HepG2 (cell line): Measurements from ENCODE around the gene NAT9. TPM values are rescaled to one million over a fixed set of nuclear protein-coding genes. Genes with fewer than 3 reads are reported as not detected.

Source experiments
- ARNT ChIP-seq: fragments of 450-650 bp; IDR thresholded peaks from 2 replicates; pipeline ENCODE4 v1.6.1; 2017
- HNF4A ChIP-seq: sonication (generic); formaldehyde crosslinking; IDR thresholded peaks from 2 replicates; pipeline ENCODE4 v1.4.0; 2020; ENCODE audit warnings: missing genetic modification reagents
- IRF2 ChIP-seq: IDR thresholded peaks from 2 replicates; pipeline ENCODE4 v1.6.1; 2018; ENCODE audit warnings: missing genetic modification reagents, missing compliant biosample characterization
- IRX3 ChIP-seq: sonication (generic); formaldehyde crosslinking; IDR thresholded peaks from 2 replicates; pipeline ENCODE4 v1.8.1; 2023; ENCODE audit warnings: mild to moderate bottlenecking, low read depth, missing genetic modification reagents, borderline replicate concordance
- NCOR1 ChIP-seq: fragments of 200-600 bp; sonication (generic); IDR thresholded peaks from 2 replicates; pipeline ENCODE4 v1.7.0; 2017; ENCODE audit warnings: antibody characterized with exemption, low read length, borderline replicate concordance
- NRL ChIP-seq: sonication (generic); formaldehyde crosslinking; IDR thresholded peaks from 2 replicates; pipeline ENCODE4 v1.5.0; 2020; ENCODE audit warnings: missing genetic modification reagents, mild to moderate bottlenecking, moderate library complexity, borderline replicate concordance
- TARDBP ChIP-seq: sonication (generic); formaldehyde crosslinking; IDR thresholded peaks from 2 replicates; pipeline ENCODE4 v1.8.0; 2022; ENCODE audit warnings: mild to moderate bottlenecking, missing genetic modification reagents
- ZBTB20 ChIP-seq: sonication (generic); formaldehyde crosslinking; IDR thresholded peaks from 2 replicates; pipeline ENCODE4 v1.8.1; 2023; ENCODE audit warnings: missing genetic modification reagents, low read depth, mild to moderate bottlenecking, borderline replicate concordance
- ZNF446 ChIP-seq: sonication (generic); formaldehyde crosslinking; IDR thresholded peaks from 2 replicates; pipeline ENCODE4 v1.5.0; 2020; ENCODE audit warnings: mild to moderate bottlenecking, missing genetic modification reagents
- ZNF496 ChIP-seq: sonication (generic); formaldehyde crosslinking; IDR thresholded peaks from 2 replicates; pipeline ENCODE4 v1.8.1; 2023; ENCODE audit warnings: mild to moderate bottlenecking, moderate library complexity, missing genetic modification reagents; ENCODE audit not compliant: insufficient replicate concordance
- ZNF501 ChIP-seq: sonication (generic); formaldehyde crosslinking; IDR thresholded peaks from 2 replicates; pipeline ENCODE4 v1.5.1; 2020; ENCODE audit warnings: mild to moderate bottlenecking, moderate library complexity, missing genetic modification reagents
- polyA plus RNA-seq, 8 experiments: library from polyadenylated mRNA; depleted of rRNA in 3 of 8; stranded (reverse) in 7 of 8; unstranded in 1 of 8; fragments of >200 nt; fragmentation: Illumina TruSeq in 4 of 8; extraction: Trizol in 4 of 8; gene quantifications; 2 replicates each; pipeline versions ENCODE4 v1.2.1 to v1.2.3, GENCODE V29; 2011 to 2016; ENCODE audit warnings: low read depth in 4 of 8, missing spikeins in 1 of 8, mixed read lengths in 1 of 8; ENCODE audit not compliant: insufficient read depth in 1 of 8
- total RNA-seq, 5 experiments: library from RNA; depleted of rRNA; stranded (reverse); fragments of >200 nt; fragmentation: Illumina TruSeq; extraction: Trizol; gene quantifications; 2 replicates each; pipeline ENCODE4 v1.2.3, GENCODE V29; 2016; ENCODE audit warnings: low read depth in 1 of 5
- TF ChIP-seq, protein P1 (sequence below): sonication (generic); formaldehyde crosslinking; IDR thresholded peaks from 2 replicates; pipeline ENCODE4 v1.5.0; 2020; ENCODE audit warnings: mild to moderate bottlenecking, missing genetic modification reagents
- TF ChIP-seq, protein P2 (sequence below): sonication (generic); formaldehyde crosslinking; IDR thresholded peaks from 2 replicates; pipeline ENCODE4 v1.4.0; 2020; ENCODE audit warnings: mild to moderate bottlenecking, missing genetic modification reagents
- TF ChIP-seq, protein P3 (sequence below): sonication (generic); formaldehyde crosslinking; IDR thresholded peaks from 2 replicates; pipeline ENCODE4 v1.4.0; 2020; ENCODE audit warnings: missing genetic modification reagents
- TF ChIP-seq, protein P4 (sequence below): sonication (generic); formaldehyde crosslinking; IDR thresholded peaks from 2 replicates; pipeline ENCODE4 v1.4.0; 2020; ENCODE audit warnings: missing genetic modification reagents
- TF ChIP-seq, protein P5 (sequence below): sonication (generic); formaldehyde crosslinking; IDR thresholded peaks from 2 replicates; pipeline ENCODE4 v1.4.0; 2020; ENCODE audit warnings: mild to moderate bottlenecking, missing genetic modification reagents

The NAT9 gene
- total and polyA plus RNA-seq, 2 of the 13 experiments (the other 11 are each of a cell fraction or from before 2014, with no cell fraction given): 39.7 to 44.2 TPM

DNA sequence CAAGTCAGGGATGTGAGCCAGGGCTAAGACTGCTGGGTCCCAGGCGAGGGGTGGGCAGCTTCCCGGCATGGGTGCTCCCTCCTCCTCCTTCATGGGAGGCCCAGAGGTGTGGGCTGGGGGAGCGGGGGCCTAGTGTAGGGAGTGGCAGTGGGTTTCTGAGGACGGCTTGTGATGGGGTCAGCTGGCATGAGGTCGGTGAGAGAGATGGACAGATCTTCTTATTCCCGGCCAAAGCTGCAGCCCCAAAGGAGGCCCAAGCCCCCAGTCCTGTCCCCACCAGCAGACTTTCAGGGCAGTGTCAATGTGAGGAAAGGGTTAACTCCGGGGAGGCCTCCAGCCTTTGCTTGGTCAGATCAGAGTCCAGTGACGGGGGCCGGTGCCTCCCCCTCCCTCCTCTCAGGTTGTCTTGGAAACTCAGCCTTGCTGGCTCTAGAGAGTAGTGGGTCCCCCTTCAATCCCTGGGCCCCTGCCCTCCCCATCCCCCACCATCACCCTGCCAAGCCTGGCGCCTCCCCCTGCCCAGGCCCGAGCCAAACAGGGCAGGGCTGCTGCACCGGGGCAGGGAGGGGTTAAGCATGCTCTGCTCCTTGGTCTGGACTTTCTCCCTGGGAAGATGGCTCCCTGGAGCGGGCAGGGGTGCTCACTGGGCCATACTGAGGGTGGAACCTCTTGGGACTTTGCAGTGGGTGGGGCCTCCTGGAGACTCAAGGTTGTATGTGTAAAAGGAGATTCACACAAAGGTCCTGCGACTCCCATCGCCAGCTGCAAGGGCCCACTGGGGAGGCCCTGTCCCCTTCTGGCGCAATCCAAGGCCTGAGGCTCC lies 12.4 kb downstream of the NAT9 start (continued):
- TF ChIP-seq, protein P1, sequence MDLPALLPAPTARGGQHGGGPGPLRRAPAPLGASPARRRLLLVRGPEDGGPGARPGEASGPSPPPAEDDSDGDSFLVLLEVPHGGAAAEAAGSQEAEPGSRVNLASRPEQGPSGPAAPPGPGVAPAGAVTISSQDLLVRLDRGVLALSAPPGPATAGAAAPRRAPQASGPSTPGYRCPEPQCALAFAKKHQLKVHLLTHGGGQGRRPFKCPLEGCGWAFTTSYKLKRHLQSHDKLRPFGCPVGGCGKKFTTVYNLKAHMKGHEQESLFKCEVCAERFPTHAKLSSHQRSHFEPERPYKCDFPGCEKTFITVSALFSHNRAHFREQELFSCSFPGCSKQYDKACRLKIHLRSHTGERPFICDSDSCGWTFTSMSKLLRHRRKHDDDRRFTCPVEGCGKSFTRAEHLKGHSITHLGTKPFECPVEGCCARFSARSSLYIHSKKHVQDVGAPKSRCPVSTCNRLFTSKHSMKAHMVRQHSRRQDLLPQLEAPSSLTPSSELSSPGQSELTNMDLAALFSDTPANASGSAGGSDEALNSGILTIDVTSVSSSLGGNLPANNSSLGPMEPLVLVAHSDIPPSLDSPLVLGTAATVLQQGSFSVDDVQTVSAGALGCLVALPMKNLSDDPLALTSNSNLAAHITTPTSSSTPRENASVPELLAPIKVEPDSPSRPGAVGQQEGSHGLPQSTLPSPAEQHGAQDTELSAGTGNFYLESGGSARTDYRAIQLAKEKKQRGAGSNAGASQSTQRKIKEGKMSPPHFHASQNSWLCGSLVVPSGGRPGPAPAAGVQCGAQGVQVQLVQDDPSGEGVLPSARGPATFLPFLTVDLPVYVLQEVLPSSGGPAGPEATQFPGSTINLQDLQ (CRISPR knock-in tag): no peak
- no peak for TF ChIP-seq ZNF446 (CRISPR knock-in tag)
- TF ChIP-seq NRL (CRISPR knock-in tag): peak; percentile 4; the same call in 1 of the 2 replicates
- TF ChIP-seq TARDBP (CRISPR knock-in tag): no peak; the same call in 1 of the 2 replicates
- TF ChIP-seq ZNF496 (CRISPR knock-in tag): no peak
- TF ChIP-seq ARNT: no peak
- TF ChIP-seq IRF2 (CRISPR knock-in tag): peak; percentile 93
- TF ChIP-seq ZBTB20 (CRISPR knock-in tag): 0 out of 2 replicates have a peak, but pooled peaks have one; percentile 18
- TF ChIP-seq, protein P2, sequence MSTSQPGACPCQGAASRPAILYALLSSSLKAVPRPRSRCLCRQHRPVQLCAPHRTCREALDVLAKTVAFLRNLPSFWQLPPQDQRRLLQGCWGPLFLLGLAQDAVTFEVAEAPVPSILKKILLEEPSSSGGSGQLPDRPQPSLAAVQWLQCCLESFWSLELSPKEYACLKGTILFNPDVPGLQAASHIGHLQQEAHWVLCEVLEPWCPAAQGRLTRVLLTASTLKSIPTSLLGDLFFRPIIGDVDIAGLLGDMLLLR (CRISPR knock-in tag): 0 out of 2 replicates have a peak, but pooled peaks have one; percentile 69
- TF ChIP-seq, protein P3, sequence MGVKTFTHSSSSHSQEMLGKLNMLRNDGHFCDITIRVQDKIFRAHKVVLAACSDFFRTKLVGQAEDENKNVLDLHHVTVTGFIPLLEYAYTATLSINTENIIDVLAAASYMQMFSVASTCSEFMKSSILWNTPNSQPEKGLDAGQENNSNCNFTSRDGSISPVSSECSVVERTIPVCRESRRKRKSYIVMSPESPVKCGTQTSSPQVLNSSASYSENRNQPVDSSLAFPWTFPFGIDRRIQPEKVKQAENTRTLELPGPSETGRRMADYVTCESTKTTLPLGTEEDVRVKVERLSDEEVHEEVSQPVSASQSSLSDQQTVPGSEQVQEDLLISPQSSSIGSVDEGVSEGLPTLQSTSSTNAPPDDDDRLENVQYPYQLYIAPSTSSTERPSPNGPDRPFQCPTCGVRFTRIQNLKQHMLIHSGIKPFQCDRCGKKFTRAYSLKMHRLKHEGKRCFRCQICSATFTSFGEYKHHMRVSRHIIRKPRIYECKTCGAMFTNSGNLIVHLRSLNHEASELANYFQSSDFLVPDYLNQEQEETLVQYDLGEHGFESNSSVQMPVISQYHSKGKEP (CRISPR knock-in tag): no peak
- peak; percentile 98 for TF ChIP-seq HNF4A (CRISPR knock-in tag)
- no peak; the same call in 1 of the 2 replicates for TF ChIP-seq IRX3
- peak; percentile 97 for TF ChIP-seq NCOR1
- TF ChIP-seq, protein P4, sequence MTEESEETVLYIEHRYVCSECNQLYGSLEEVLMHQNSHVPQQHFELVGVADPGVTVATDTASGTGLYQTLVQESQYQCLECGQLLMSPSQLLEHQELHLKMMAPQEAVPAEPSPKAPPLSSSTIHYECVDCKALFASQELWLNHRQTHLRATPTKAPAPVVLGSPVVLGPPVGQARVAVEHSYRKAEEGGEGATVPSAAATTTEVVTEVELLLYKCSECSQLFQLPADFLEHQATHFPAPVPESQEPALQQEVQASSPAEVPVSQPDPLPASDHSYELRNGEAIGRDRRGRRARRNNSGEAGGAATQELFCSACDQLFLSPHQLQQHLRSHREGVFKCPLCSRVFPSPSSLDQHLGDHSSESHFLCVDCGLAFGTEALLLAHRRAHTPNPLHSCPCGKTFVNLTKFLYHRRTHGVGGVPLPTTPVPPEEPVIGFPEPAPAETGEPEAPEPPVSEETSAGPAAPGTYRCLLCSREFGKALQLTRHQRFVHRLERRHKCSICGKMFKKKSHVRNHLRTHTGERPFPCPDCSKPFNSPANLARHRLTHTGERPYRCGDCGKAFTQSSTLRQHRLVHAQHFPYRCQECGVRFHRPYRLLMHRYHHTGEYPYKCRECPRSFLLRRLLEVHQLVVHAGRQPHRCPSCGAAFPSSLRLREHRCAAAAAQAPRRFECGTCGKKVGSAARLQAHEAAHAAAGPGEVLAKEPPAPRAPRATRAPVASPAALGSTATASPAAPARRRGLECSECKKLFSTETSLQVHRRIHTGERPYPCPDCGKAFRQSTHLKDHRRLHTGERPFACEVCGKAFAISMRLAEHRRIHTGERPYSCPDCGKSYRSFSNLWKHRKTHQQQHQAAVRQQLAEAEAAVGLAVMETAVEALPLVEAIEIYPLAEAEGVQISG (CRISPR knock-in tag): peak; percentile 77
- TF ChIP-seq, protein P5, sequence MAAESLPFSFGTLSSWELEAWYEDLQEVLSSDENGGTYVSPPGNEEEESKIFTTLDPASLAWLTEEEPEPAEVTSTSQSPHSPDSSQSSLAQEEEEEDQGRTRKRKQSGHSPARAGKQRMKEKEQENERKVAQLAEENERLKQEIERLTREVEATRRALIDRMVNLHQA (CRISPR knock-in tag): no peak
- peak; percentile 98 for TF ChIP-seq ZNF501 (CRISPR knock-in tag)
